GM12878 (cell line): ENCODE data around the gene CYP20A1. TPM values are rescaled to one million over a fixed set of nuclear protein-coding genes. Genes with fewer than 3 reads are reported as not detected.

Experiments used
- ATAC-seq: fragments of 200-7000 bp; cut with Tn5 transposase; 3 replicates; pipeline ENCODE4 v1.9.1; 2020; ENCODE audit warnings: mild to moderate bottlenecking, moderate library complexity
- BruUV-seq: library from RNA; stranded (reverse); fragments of 400-500 nt; replicated peaks from 2 replicates; lab custom pipeline; 2021; lab: Mats Ljungman, UMichigan
- CTCF ChIA-PET: fragments of 300-600 bp; sonication (Branson Sonifier 250); formaldehyde crosslinking; extraction: SDS; loops from one replicate; lab custom pipeline; 2021; ENCODE audit warnings: inconsistent platforms; lab: Yijun Ruan, JAX
- POLR2A ChIA-PET: fragments of 350-600 bp; formaldehyde crosslinking; extraction: SDS; loops from one replicate; lab custom pipeline; 2021; ENCODE audit warnings: inconsistent platforms; lab: Charles Lee
- RAD21 ChIA-PET: fragments of 300-600 bp; sonication (Branson Sonifier 250); formaldehyde crosslinking; loops from one replicate; lab custom pipeline; 2023; ENCODE audit warnings: antibody characterized with exemption; ENCODE audit not compliant: unreplicated experiment; lab: Charles Lee
- SMC1A ChIA-PET: fragments of 300-600 bp; sonication (Branson Sonifier 250); formaldehyde crosslinking; loops from one replicate; lab custom pipeline; 2023; ENCODE audit not compliant: unreplicated experiment, uncharacterized antibody; lab: Charles Lee
- DNase-seq: peaks from one replicate; pipeline ENCODE4 v3.0.0-alpha.2; 2011; ENCODE audit warnings: low read depth, low spot score
- FAIRE-seq: peaks from 3 replicates; lab custom pipeline; 2011; peaks lifted over from hg19 to GRCh38; lab: Jason Lieb, UNC
- H2AFZ ChIP-seq: 2 replicates; pipeline ENCODE4 v1.6.0; 2011; ENCODE audit warnings: low read depth, low read length, control low read depth; ENCODE audit not compliant: control insufficient read depth
- H3K27ac ChIP-seq: 2 replicates; pipeline ENCODE4 v1.5.1; 2011; ENCODE audit warnings: control low read depth; ENCODE audit not compliant: control insufficient read depth, insufficient read depth
- H3K27me3 ChIP-seq, 2 experiments: replicated peaks in 1 of 2; 2 replicates each; pipeline versions ENCODE4 v1.6.0 to v1.6.1; 2011; ENCODE audit warnings: low read length in 1 of 2; ENCODE audit not compliant: control insufficient read depth in 2 of 2, insufficient read depth in 2 of 2
- H3K36me3 ChIP-seq, 2 experiments: 2 replicates each; pipeline ENCODE4 v1.5.1; 2011; ENCODE audit warnings: low read length in 1 of 2; ENCODE audit not compliant: control insufficient read depth in 2 of 2, insufficient read depth in 2 of 2
- H3K4me1 ChIP-seq: 2 replicates; pipeline ENCODE4 v1.6.1; 2011; ENCODE audit warnings: mild to moderate bottlenecking, low read length, moderate library complexity, mixed read lengths; ENCODE audit not compliant: control insufficient read depth, insufficient read depth
- H3K4me2 ChIP-seq: 2 replicates; pipeline ENCODE4 v1.6.0; 2011; ENCODE audit warnings: control low read depth; ENCODE audit not compliant: control insufficient read depth, insufficient read depth
- H3K4me3 ChIP-seq: fragments of 200-600 bp; sonication (generic); 2 replicates; pipeline ENCODE4 v1.5.1; 2016
- H3K79me2 ChIP-seq: 2 replicates; pipeline ENCODE4 v1.6.0; 2011; ENCODE audit warnings: low read length; ENCODE audit not compliant: control insufficient read depth, insufficient read depth
- H3K9ac ChIP-seq: 2 replicates; pipeline ENCODE4 v1.8.0; 2011; ENCODE audit warnings: low read length, control low read depth, mixed read lengths; ENCODE audit not compliant: control insufficient read depth, insufficient read depth
- H3K9me3 ChIP-seq: replicated peaks from 3 replicates; pipeline ENCODE4 v1.5.1; 2011; ENCODE audit warnings: mild to moderate bottlenecking, low read length; ENCODE audit not compliant: control insufficient read depth, insufficient read depth
- H4K20me1 ChIP-seq: 2 replicates; pipeline ENCODE4 v1.6.0; 2011; ENCODE audit not compliant: control insufficient read depth, insufficient read depth
- ATF7 ChIP-seq: fragments of 450-650 bp; IDR thresholded peaks from 2 replicates; pipeline ENCODE4 v1.6.1; 2016; ENCODE audit warnings: low read depth, mild to moderate bottlenecking
- BACH1 ChIP-seq: fragments of 450-650 bp; IDR thresholded peaks from 2 replicates; pipeline ENCODE4 v1.6.1; 2017; ENCODE audit warnings: mild to moderate bottlenecking, borderline replicate concordance
- BMI1 ChIP-seq: fragments of 450-650 bp; IDR thresholded peaks from 2 replicates; pipeline ENCODE4 v1.6.1; 2016; ENCODE audit warnings: mild to moderate bottlenecking, moderate library complexity, borderline replicate concordance
- MTA3 ChIP-seq: IDR thresholded peaks from 2 replicates; pipeline ENCODE4 v1.6.1; 2012; ENCODE audit warnings: low read length, inconsistent platforms, borderline replicate concordance
- MYB ChIP-seq: fragments of 150-350 bp; IDR thresholded peaks from 2 replicates; pipeline ENCODE4 v1.6.1; 2014; ENCODE audit warnings: mild to moderate bottlenecking, low read depth, low read length, borderline replicate concordance
- RELA ChIP-seq: fragments of 450-650 bp; IDR thresholded peaks from 2 replicates; pipeline ENCODE4 v1.8.0; 2014; ENCODE audit warnings: borderline replicate concordance; ENCODE audit not compliant: partially characterized antibody
- STAT3 ChIP-seq: IDR thresholded peaks from 2 replicates; pipeline ENCODE4 v1.6.1; 2011; ENCODE audit warnings: low read depth, low read length, improper control_type of control experiment
- ZNF622 ChIP-seq: fragments of 450-650 bp; IDR thresholded peaks from 2 replicates; pipeline ENCODE4 v1.6.1; 2017; ENCODE audit warnings: mild to moderate bottlenecking, inconsistent platforms
- WGBS: methylation state at CpG from one replicate; pipeline ENCODE4 v1.1.6; 2016; ENCODE audit warnings: low lambda C conversion rate; ENCODE audit not compliant: insufficient replicate concordance, insufficient coverage; ENCODE audit errors: missing lambda C conversion rate; 5-methylcytosine and 5-hydroxymethylcytosine counted together
- in situ Hi-C: fragments of 300-500 bp; cut with MboI; formaldehyde crosslinking; loops from 9 replicates; pipeline ENCODE4 v1.14.3; 2018; ENCODE audit warnings: mixed read lengths
- intact Hi-C: fragments of 100-400 bp; cut with micrococcal nuclease; formaldehyde crosslinking; loops from one replicate; pipeline ENCODE4 v1.14.2; 2022; ENCODE audit not compliant: unreplicated experiment
- polyA plus RNA-seq, 11 experiments: library from polyadenylated mRNA; depleted of rRNA in 4 of 11; unstranded in 6 of 11; stranded (reverse) in 5 of 11; fragments of >200 nt; fragmentation: Nextera tagmentation in 4 of 11; fragmentation: Illumina TruSeq in 1 of 11; extraction: Ambion mirVana in 4 of 11; extraction: Trizol in 1 of 11; gene quantifications; 1 replicate in 1 of 11; 2 replicates in 10 of 11; pipeline versions ENCODE4 v1.2.1 to v1.2.3, GENCODE V29; 2011 to 2016; ENCODE audit warnings: inconsistent platforms in 2 of 11, missing spikeins in 2 of 11, low read depth in 1 of 11
- total RNA-seq, 4 experiments: library from RNA; depleted of rRNA in 3 of 4; stranded (reverse); fragments of >200 nt in 3 of 4; fragmentation: Illumina TruSeq in 1 of 4; extraction: Trizol in 1 of 4; gene quantifications; 2 replicates each; pipeline versions ENCODE4 v1.2.1 to v1.2.3, GENCODE V29; 2013 to 2021
- TF ChIP-seq, protein P1 (sequence below): IDR thresholded peaks from 2 replicates; pipeline ENCODE4 v1.6.1; 2011; ENCODE audit warnings: mild to moderate bottlenecking, low read depth, low read length, moderate library complexity; ENCODE audit not compliant: insufficient replicate concordance
- TF ChIP-seq, protein P2 (sequence below): fragments of 450-650 bp; IDR thresholded peaks from 2 replicates; pipeline ENCODE4 v1.6.1; 2017; ENCODE audit warnings: antibody characterized with exemption, mild to moderate bottlenecking, moderate library complexity
- TF ChIP-seq, protein P3 (sequence below): fragments of 450-650 bp; IDR thresholded peaks from 2 replicates; pipeline ENCODE4 v1.6.1; 2017; ENCODE audit warnings: low read depth, mild to moderate bottlenecking, moderate library complexity

CYP20A1 gene
- total and polyA plus RNA-seq, 10 of the 15 experiments (the other 5 are each of a cell fraction or from before 2014, with no cell fraction given) = 8.3 to 19.1 (median 12.9) TPM

DNA sequence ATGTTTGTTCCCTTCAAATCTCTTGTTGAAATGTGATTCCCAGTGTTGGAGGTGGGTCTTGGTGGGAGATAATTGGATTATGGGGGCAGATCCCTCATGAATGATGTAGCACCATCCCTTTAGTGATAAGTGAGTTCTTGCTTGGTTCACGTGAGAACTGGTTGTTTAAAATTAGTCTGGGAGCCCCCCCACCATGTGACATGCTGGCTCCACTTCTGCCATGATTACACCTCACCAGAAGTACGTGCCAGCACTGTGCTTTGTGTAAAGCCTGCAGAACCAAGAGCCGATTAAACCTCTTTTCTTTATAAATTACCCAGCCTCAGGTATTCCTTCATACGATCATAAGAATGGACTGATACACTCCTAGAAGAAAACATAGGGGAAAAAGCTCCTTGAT is 99.5 kb downstream of the CYP20A1 start:
- DNase-seq (no peak), ATAC-seq (no peak), FAIRE-seq (no peak)
- no TSS peak for BruUV-seq
- H3K4me1 ChIP-seq = no peaks in the 10 kb centered on the region
- in situ Hi-C loops = no loop called here
- no peak overlapping the region for H3K9ac ChIP-seq
- intact Hi-C loops = no loop called here
- H3K27ac ChIP-seq = no peak overlapping the region
- ChIA-PET SMC1A (no interaction called here), RAD21 (no interaction called here), CTCF (no interaction called here), POLR2A (no interaction called here)
- H2AFZ ChIP-seq = no peak overlapping the region
- no peaks in the 10 kb centered on the region for H3K9me3 ChIP-seq
- H3K4me3 ChIP-seq = no peak overlapping the region
- no peaks in the 10 kb centered on the region for H4K20me1 ChIP-seq
- TF ChIP-seq ZNF622 (no peak), BACH1 (no peak), BMI1 (no peak), MTA3 (no peak)
- TF ChIP-seq, protein P1, sequence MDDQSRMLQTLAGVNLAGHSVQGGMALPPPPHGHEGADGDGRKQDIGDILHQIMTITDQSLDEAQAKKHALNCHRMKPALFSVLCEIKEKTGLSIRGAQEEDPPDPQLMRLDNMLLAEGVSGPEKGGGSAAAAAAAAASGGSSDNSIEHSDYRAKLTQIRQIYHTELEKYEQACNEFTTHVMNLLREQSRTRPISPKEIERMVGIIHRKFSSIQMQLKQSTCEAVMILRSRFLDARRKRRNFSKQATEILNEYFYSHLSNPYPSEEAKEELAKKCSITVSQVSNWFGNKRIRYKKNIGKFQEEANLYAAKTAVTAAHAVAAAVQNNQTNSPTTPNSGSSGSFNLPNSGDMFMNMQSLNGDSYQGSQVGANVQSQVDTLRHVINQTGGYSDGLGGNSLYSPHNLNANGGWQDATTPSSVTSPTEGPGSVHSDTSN = no peak
- 98% methylated on average over 4 of the region's 4 CpGs for WGBS
- peaks cover 16% of the 10 kb centered on the region for H3K79me2 ChIP-seq
- no peaks in the 10 kb centered on the region for H3K27me3 ChIP-seq
- peaks cover 0 to 12% of the 10 kb centered on the region in 2 experiments; a peak in 2 of 4 replicates for H3K36me3 ChIP-seq
- H3K4me2 ChIP-seq = no peak overlapping the region

DNA sequence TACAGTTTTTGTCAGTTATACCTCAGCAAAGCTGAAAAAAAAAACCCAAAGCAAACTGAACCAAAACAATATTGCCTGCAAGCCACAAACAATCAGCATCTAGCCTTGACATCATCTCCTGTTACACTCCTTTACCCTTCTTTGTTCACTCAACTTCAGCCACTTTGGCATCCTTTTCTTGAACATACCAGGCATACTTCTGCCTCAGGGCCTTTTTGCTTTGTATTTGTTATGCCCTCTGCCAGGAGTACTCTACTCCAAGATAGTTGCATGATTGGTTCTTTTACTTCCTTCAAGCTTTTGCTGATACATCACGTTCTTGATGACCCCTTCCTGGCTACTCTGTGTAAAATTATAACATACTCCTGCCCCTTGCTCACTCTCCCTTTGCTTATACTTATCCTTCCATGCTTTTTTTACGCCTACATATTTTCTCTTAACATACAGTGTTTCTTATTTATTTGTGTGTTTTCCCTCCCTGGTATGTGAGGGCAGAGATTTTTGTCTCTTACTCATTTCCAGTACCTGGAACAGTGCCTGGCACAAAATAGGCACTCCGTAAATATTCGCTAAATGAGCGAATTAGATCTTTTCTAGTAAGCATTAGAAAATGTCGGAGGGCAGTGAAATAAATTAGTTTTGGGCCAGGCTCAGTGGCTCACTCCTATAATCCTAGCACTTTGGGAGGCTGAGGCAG is 102.1 kb downstream of the CYP20A1 start:
- ChIA-PET CTCF (no interaction called here), SMC1A (no interaction called here), RAD21 (no interaction called here), POLR2A (no interaction called here)
- Histone ChIP-seq H3K9ac (no peak overlapping the region), H3K4me3 (no peak overlapping the region), H3K9me3 (no peaks in the 10 kb centered on the region; the same call in 2 of the 3 replicates), H3K36me3 (no peaks in the 10 kb centered on the region; a peak in 1 of 4 replicates), H3K27ac (no peak overlapping the region), H2AFZ (no peak overlapping the region), H3K4me1 (no peaks in the 10 kb centered on the region), H3K27me3 (no peaks in the 10 kb centered on the region), H3K4me2 (no peak overlapping the region), H4K20me1 (no peaks in the 10 kb centered on the region), H3K79me2 (peaks cover 8% of the 10 kb centered on the region)
- in situ Hi-C loops = no loop called here
- ATAC-seq (no peak), FAIRE-seq (no peak), DNase-seq (no peak)
- 87% methylated on average over 6 of the region's 6 CpGs for WGBS
- intact Hi-C loops = no loop called here
- no TSS peak for BruUV-seq
- no peak for TF ChIP-seq RELA
- TF ChIP-seq, protein P2, sequence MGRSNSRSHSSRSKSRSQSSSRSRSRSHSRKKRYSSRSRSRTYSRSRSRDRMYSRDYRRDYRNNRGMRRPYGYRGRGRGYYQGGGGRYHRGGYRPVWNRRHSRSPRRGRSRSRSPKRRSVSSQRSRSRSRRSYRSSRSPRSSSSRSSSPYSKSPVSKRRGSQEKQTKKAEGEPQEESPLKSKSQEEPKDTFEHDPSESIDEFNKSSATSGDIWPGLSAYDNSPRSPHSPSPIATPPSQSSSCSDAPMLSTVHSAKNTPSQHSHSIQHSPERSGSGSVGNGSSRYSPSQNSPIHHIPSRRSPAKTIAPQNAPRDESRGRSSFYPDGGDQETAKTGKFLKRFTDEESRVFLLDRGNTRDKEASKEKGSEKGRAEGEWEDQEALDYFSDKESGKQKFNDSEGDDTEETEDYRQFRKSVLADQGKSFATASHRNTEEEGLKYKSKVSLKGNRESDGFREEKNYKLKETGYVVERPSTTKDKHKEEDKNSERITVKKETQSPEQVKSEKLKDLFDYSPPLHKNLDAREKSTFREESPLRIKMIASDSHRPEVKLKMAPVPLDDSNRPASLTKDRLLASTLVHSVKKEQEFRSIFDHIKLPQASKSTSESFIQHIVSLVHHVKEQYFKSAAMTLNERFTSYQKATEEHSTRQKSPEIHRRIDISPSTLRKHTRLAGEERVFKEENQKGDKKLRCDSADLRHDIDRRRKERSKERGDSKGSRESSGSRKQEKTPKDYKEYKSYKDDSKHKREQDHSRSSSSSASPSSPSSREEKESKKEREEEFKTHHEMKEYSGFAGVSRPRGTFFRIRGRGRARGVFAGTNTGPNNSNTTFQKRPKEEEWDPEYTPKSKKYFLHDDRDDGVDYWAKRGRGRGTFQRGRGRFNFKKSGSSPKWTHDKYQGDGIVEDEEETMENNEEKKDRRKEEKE = no peak
- TF ChIP-seq, protein P3, sequence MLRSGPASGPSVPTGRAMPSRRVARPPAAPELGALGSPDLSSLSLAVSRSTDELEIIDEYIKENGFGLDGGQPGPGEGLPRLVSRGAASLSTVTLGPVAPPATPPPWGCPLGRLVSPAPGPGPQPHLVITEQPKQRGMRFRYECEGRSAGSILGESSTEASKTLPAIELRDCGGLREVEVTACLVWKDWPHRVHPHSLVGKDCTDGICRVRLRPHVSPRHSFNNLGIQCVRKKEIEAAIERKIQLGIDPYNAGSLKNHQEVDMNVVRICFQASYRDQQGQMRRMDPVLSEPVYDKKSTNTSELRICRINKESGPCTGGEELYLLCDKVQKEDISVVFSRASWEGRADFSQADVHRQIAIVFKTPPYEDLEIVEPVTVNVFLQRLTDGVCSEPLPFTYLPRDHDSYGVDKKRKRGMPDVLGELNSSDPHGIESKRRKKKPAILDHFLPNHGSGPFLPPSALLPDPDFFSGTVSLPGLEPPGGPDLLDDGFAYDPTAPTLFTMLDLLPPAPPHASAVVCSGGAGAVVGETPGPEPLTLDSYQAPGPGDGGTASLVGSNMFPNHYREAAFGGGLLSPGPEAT = no peak
- no peak for TF ChIP-seq STAT3
- TF ChIP-seq ATF7 = no peak
- TF ChIP-seq MYB = no peak
